Measurements from ENCODE around the gene UBA1.

The UBA1 gene

GRCh38 chrX:47212381-47213293 lies 19.0 kb downstream of the UBA1 start:
- no peak for DNase-seq (ENCODE audit: low read depth)

- no peak for DNase-seq (ENCODE audit: low read depth)
Observed at GRCh38 chrX:47214435-47215077, 20.9 kb downstream of the UBA1 start.

- DNase-seq (ENCODE audit: low read depth), result no peak
Observed at GRCh38 chrX:47215291-47215900, 21.8 kb downstream of the UBA1 start.

GRCh38 chrX:47216393-47216925 lies 22.8 kb downstream of the UBA1 start:
- DNase-seq (ENCODE audit: low read depth), result no peak

GRCh38 chrX:47217121-47217851 lies 23.7 kb downstream of the UBA1 start:
- no peak for DNase-seq (ENCODE audit: low read depth)

GRCh38 chrX:47217852-47218279 lies 24.2 kb downstream of the UBA1 start:
- DNase-seq (ENCODE audit: low read depth), result peak; percentile 97

GRCh38 chrX:47218280-47218919 lies 24.8 kb downstream of the UBA1 start, which contains the start of gene CDK16:
TSS of gene CDK16 (plus strand) at chrX:47218681. CDS start at chrX:47223558, 4,877 bp downstream.
- peak; percentile 75 for DNase-seq (ENCODE audit: low read depth)

- DNase-seq (ENCODE audit: low read depth), result peak; percentile 35
Observed at GRCh38 chrX:47218920-47219815, 25.5 kb downstream of the UBA1 start.

GRCh38 chrX:47221756-47222155 lies 28.1 kb downstream of the UBA1 start:
- DNase-seq (ENCODE audit: low read depth), result no peak

GRCh38 chrX:47222751-47223350 lies 29.2 kb downstream of the UBA1 start:
- DNase-seq (ENCODE audit: low read depth), result no peak

GRCh38 chrX:47223476-47224250 lies 30.0 kb downstream of the UBA1 start:
- DNase-seq (ENCODE audit: low read depth), result no peak

GRCh38 chrX:47224266-47224895 lies 30.8 kb downstream of the UBA1 start:
- no peak for DNase-seq (ENCODE audit: low read depth)

GRCh38 chrX:47224896-47225290 lies 31.3 kb downstream of the UBA1 start:
- no peak for DNase-seq (ENCODE audit: low read depth)

- no peak for DNase-seq (ENCODE audit: low read depth)
Observed at GRCh38 chrX:47226071-47226470, 32.4 kb downstream of the UBA1 start.

GRCh38 chrX:47226531-47227333 lies 33.1 kb downstream of the UBA1 start:
- no peak for DNase-seq (ENCODE audit: low read depth)

- DNase-seq (ENCODE audit: low read depth), result no peak
Observed at GRCh38 chrX:47227334-47227583, 33.6 kb downstream of the UBA1 start.

GRCh38 chrX:47228550-47229270 lies 35.1 kb downstream of the UBA1 start:
- DNase-seq (ENCODE audit: low read depth), result no peak

Measured in activated T-helper 9 cell treated with anti-CD3 and anti-CD28 coated beads, Interleukin-2, amount 50 U/mL, for 16 hours (primary cell).